H1 (cell line): ENCODE data around the gene VSIG10. TPM values are rescaled to one million over a fixed set of nuclear protein-coding genes. Genes with fewer than 3 reads are reported as not detected.

Source experiments
- HDAC2 ChIP-seq, 2 experiments: fragments of 300-600 bp in 1 of 2; sonication (generic) in 1 of 2; IDR thresholded peaks; 2 replicates each; pipeline ENCODE4 v1.6.1; 2011 to 2012; ENCODE audit warnings: low read depth in 2 of 2, low read length in 2 of 2, mild to moderate bottlenecking in 2 of 2, moderate library complexity in 2 of 2, borderline replicate concordance in 1 of 2, inconsistent platforms in 1 of 2
- HDAC6 ChIP-seq: IDR thresholded peaks from one replicate; pipeline ENCODE4 v1.7.1; 2012; ENCODE audit warnings: low read depth, mild to moderate bottlenecking, inconsistent platforms, low read length, moderate library complexity
- NANOG ChIP-seq: IDR thresholded peaks from 2 replicates; pipeline ENCODE4 v1.6.1; 2011; ENCODE audit warnings: low read length, low read depth, mild to moderate bottlenecking, inconsistent platforms; ENCODE audit not compliant: insufficient read depth, poor library complexity, severe bottlenecking
- RFX5 ChIP-seq: IDR thresholded peaks from 2 replicates; pipeline ENCODE4 v1.6.1; 2011; ENCODE audit warnings: low read depth, low read length, improper control_type of control experiment, borderline replicate concordance
- SIRT6 ChIP-seq: IDR thresholded peaks from one replicate; pipeline ENCODE4 v1.7.1; 2012; ENCODE audit warnings: low read length, inconsistent platforms
- polyA plus RNA-seq, 7 experiments: library from polyadenylated mRNA; depleted of rRNA in 3 of 7; stranded (reverse) in 5 of 7; unstranded in 2 of 7; fragments of >200 nt in 5 of 7; fragments of 200-250 nt in 2 of 7; gene quantifications; 1 replicate in 5 of 7; 2 replicates in 1 of 7; 4 replicates in 1 of 7; pipeline versions ENCODE4 v1.2.1 to v1.2.3, GENCODE V29; 2011 to 2013; ENCODE audit warnings: missing spikeins in 2 of 7, mixed read lengths in 2 of 7
- total RNA-seq: library from RNA; stranded (reverse); fragmentation: NEBNext Ultra II Directional; extraction: Animal tissue kit (Norgen Biotek cat#: 25700); gene quantifications from 2 replicates; pipeline ENCODE4 v1.2.1, GENCODE V29; 2021

The VSIG10 gene
- total and polyA plus RNA-seq, 2 of the 8 experiments (the other 6 are each of a cell fraction or from before 2014, with no cell fraction given), result 34.4 to 93.6 TPM

DNA sequence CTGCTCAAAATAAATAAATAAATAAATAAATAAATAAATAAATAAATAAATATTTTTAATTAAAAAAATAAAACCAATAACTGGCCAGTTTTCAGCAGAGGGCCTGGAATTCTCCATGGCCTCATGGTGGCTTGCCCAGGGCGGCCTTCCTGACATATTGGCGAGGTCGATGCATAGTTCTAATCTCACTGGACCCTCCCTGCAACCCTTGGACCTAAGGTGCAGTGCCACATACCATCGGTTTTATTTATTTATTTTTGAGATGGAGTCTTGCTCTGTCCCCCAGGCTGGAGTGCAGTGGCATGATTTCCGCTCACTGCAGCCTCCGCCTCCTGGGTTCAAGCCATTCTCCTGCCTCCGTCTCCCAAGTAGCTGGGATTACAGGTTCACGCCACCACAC, 3.9 kb upstream of the VSIG10 start (continued):
- TF ChIP-seq NANOG, result no peak
- TF ChIP-seq SIRT6, result no peak
- TF ChIP-seq RFX5, result no peak
- TF ChIP-seq HDAC6, result no peak
- no peak for TF ChIP-seq HDAC2 (IDR thresholded peaks at IDR 0.05; ENCODE audit: borderline replicate concordance in 1 of 2, low read depth in 2 of 2, low read length in 2 of 2)
